ENCODE data around the gene DCTN4. TPM values are rescaled to one million over a fixed set of nuclear protein-coding genes. Genes with fewer than 3 reads are reported as not detected.
A peak's percentile ranks its signal among the peaks of the same experiment; 100 is the strongest.

DCTN4 gene
- total RNA-seq, 3 donors from 2014 or later (not counting 1 experiment from before 2014, with no cell fraction given), result 90.0 to 108 (median 92.0) TPM

DNA sequence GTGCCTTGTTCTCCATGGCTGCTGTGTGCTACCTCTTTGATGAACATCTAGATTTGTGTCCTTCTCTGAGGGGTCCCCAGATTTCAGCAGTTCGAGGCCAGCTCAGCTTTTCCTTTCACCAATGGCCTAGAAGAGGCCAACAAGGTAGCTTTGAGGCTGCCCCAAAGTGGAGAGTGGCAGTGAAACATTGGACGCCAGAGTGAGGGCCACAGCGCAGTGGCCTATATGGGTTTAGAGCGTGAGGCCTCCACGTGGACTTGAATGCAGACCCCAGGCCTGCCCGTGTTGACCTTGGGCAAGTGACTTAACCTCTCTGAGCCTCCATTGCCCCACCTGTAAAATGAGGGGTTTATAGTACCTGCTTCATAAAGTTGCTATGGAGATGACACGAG lies 85.9 kb downstream of the DCTN4 start:
- peak overlapping the region; percentile 78 for H3K4me3 Mint-ChIP-seq
- H3K27me3 Mint-ChIP-seq (ENCODE audit: low read depth in 2 of 2), result peaks cover 8 to 16% of the 10 kb centered on the region in 2 donors

DNA sequence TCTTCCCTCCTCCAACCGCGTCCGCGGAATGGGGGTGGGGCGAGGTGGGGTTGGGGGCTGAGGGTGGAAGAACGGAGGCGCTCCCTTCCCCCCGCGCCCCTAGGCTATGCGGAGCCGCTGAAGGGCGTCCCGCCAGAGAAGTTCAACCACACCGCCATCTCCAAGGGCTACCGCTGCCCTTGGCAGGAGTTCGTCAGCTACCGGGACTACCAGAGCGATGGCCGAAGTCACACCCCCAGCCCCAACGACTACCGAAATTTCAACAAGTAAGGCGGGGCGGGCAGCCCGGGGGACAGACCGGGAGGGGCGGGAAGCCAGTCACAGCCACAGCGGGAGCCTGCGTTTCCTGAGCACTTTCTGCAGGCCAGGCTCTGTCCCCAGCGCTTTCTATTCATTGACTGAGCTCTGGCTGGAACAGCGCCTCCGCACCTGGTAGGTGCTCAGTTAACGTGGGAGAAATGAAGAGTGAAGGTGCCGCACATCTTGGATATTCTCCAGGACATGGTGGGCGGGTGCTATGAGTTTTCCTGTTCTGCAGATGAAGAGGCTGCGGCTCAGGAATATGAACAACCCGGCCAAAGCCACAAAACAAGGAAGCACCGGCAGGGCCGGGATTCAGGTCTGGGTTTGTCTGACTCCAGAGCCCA lies 86.5 kb downstream of the DCTN4 start:
- H3K36me3 Mint-ChIP-seq, result no peaks in the 10 kb centered on the region
- no peaks in the 10 kb centered on the region for H3K4me1 Mint-ChIP-seq
- TF ChIP-seq, protein P1, sequence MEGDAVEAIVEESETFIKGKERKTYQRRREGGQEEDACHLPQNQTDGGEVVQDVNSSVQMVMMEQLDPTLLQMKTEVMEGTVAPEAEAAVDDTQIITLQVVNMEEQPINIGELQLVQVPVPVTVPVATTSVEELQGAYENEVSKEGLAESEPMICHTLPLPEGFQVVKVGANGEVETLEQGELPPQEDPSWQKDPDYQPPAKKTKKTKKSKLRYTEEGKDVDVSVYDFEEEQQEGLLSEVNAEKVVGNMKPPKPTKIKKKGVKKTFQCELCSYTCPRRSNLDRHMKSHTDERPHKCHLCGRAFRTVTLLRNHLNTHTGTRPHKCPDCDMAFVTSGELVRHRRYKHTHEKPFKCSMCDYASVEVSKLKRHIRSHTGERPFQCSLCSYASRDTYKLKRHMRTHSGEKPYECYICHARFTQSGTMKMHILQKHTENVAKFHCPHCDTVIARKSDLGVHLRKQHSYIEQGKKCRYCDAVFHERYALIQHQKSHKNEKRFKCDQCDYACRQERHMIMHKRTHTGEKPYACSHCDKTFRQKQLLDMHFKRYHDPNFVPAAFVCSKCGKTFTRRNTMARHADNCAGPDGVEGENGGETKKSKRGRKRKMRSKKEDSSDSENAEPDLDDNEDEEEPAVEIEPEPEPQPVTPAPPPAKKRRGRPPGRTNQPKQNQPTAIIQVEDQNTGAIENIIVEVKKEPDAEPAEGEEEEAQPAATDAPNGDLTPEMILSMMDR (IDR thresholded peaks at IDR 0.05), result no peak
- Histone ChIP-seq H3K27ac (ENCODE audit: low read length) (no peak overlapping the region), H3K4me3 (ENCODE audit: low read length) (peak overlapping the region; percentile 30), H3K9me3 (ENCODE audit: control insufficient read depth, insufficient read depth, low read length) (no peaks in the 10 kb centered on the region), H3K36me3 (ENCODE audit: control insufficient read depth, insufficient read depth, low read length) (no peaks in the 10 kb centered on the region), H3K4me1 (ENCODE audit: control insufficient read depth, insufficient read depth, low read length) (peaks cover 18% of the 10 kb centered on the region), H3K27me3 (ENCODE audit: control insufficient read depth, insufficient read depth, low read length) (peaks cover 12% of the 10 kb centered on the region)
- peak overlapping the region in 1 of 2 donors; percentile 52 for H3K27ac Mint-ChIP-seq
- H3K9me3 Mint-ChIP-seq, result no peaks in the 10 kb centered on the region
- H3K4me3 Mint-ChIP-seq, result peak overlapping the region; percentile 78
- 5% methylated on average over 33 of the region's 38 CpGs for WGBS (ENCODE audit: insufficient coverage)
- peak in 1 of 2 donors; percentile 43 for DNase-seq
- intact Hi-C loops (cut with micrococcal nuclease), result no loop called here
- peak; percentile 53 to 70 (median 55) for ATAC-seq
- H3K27me3 Mint-ChIP-seq (ENCODE audit: low read depth in 2 of 2), result peaks cover 8 to 16% of the 10 kb centered on the region in 2 donors

More for the DNA sequence above, 85.9 kb downstream of the DCTN4 start:
- Histone ChIP-seq H3K4me3 (ENCODE audit: low read length) (no peak overlapping the region), H3K4me1 (ENCODE audit: control insufficient read depth, insufficient read depth, low read length) (peaks cover 18% of the 10 kb centered on the region), H3K36me3 (ENCODE audit: control insufficient read depth, insufficient read depth, low read length) (no peaks in the 10 kb centered on the region), H3K27me3 (ENCODE audit: control insufficient read depth, insufficient read depth, low read length) (peaks cover 12% of the 10 kb centered on the region), H3K27ac (ENCODE audit: low read length) (no peak overlapping the region), H3K9me3 (ENCODE audit: control insufficient read depth, insufficient read depth, low read length) (no peaks in the 10 kb centered on the region)
- Mint-ChIP-seq H3K4me1 (no peaks in the 10 kb centered on the region), H3K9me3 (no peaks in the 10 kb centered on the region), H3K27ac (no peak overlapping the region), H3K36me3 (no peaks in the 10 kb centered on the region)
- intact Hi-C loops (cut with micrococcal nuclease), result no loop called here
- TF ChIP-seq, protein P1 (IDR thresholded peaks at IDR 0.05), result no peak
- no peak for ATAC-seq
- 73% methylated on average over 7 of the region's 7 CpGs for WGBS (ENCODE audit: insufficient coverage)
- no peak for DNase-seq

DNA sequence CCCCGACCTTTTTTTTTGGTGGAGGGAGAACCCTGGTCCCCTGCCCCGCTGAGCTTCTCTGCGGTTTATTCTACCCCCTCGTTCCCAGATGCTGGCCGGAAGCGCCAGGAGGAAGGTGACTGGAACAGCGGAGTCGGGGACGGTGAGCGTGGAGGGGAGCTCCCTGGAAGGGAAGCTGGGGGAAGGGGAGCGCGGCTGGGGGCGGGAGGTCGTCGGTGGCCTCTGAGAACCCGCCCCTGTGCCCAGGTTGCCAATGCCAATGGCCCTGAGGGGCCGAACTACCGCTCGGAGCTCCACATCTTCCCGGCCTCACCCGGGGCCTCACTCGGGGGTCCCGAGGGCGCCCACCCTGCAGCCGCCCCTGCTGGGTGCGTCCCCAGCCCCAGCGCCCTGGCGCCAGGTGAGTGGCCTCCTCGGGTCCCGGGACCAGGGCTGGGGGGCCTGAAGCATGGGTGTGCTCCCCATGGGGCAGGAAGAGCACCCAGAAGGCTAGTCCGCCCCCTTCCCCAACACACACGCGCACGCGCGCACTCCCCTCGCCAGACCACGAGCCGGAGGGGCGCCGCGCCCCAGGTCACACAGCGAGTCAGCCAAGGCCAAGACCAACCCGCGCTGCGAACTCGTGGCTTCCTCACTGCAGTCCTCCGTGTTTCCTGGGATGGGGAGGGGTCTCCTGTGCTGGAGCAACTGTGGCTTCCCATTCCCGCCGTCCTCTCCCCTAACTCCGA lies 87.1 kb downstream of the DCTN4 start:
- Mint-ChIP-seq H3K9me3 (no peaks in the 10 kb centered on the region), H3K27ac (peak overlapping the region in 1 of 2 donors; percentile 52), H3K4me3 (peak overlapping the region; percentile 78), H3K27me3 (ENCODE audit: low read depth in 2 of 2) (peaks cover 8 to 16% of the 10 kb centered on the region in 2 donors), H3K36me3 (no peaks in the 10 kb centered on the region), H3K4me1 (no peaks in the 10 kb centered on the region)
- Histone ChIP-seq H3K36me3 (ENCODE audit: control insufficient read depth, insufficient read depth, low read length) (no peaks in the 10 kb centered on the region), H3K27ac (ENCODE audit: low read length) (no peak overlapping the region), H3K4me1 (ENCODE audit: control insufficient read depth, insufficient read depth, low read length) (peaks cover 18% of the 10 kb centered on the region), H3K9me3 (ENCODE audit: control insufficient read depth, insufficient read depth, low read length) (no peaks in the 10 kb centered on the region), H3K4me3 (ENCODE audit: low read length) (peak overlapping the region; percentile 30), H3K27me3 (ENCODE audit: control insufficient read depth, insufficient read depth, low read length) (peaks cover 12% of the 10 kb centered on the region)
- intact Hi-C loops (cut with micrococcal nuclease), result no loop called here
- ATAC-seq (peak; percentile 54 to 68 (median 64)), DNase-seq (peak in 1 of 2 donors; percentile 32)
- WGBS (ENCODE audit: insufficient coverage), result under 1% methylated on average over 47 of the region's 51 CpGs
- TF ChIP-seq, protein P1 (IDR thresholded peaks at IDR 0.05), result no peak

All from natural killer cell (primary cell).